Activated naive CD8-positive, alpha-beta T cell (primary cell): ENCODE measurements around the gene ZNF587B.
"Not testable (repeated sequence)": the region's sequence is repeated elsewhere in the genome, so short reads cannot be mapped to it uniquely, and the experiment has no call there.

Source experiments
- H3K27ac Mint-ChIP-seq: one replicate; pipeline ENCODE4 v1.8.0; 2021; ENCODE audit warnings: mixed read lengths
- H3K27me3 Mint-ChIP-seq: one replicate; pipeline ENCODE4 v1.8.0; 2021; ENCODE audit warnings: mixed read lengths
- H3K36me3 Mint-ChIP-seq: one replicate; pipeline ENCODE4 v1.8.0; 2021; ENCODE audit warnings: mixed read lengths
- H3K4me1 Mint-ChIP-seq: one replicate; pipeline ENCODE4 v1.8.0; 2021; ENCODE audit warnings: low read depth, mixed read lengths
- H3K4me3 Mint-ChIP-seq: one replicate; pipeline ENCODE4 v1.8.0; 2021; ENCODE audit warnings: mild to moderate bottlenecking, mixed read lengths
- H3K9me3 Mint-ChIP-seq: one replicate; pipeline ENCODE4 v1.8.0; 2021; ENCODE audit warnings: low read depth, mixed read lengths

ZNF587B gene

GRCh38 chr19:57873883-57874799, 44.0 kb downstream of the ZNF587B start:
- not testable (repeated sequence) for H3K27me3 Mint-ChIP-seq, H3K4me3 Mint-ChIP-seq, H3K27ac Mint-ChIP-seq, H3K4me1 Mint-ChIP-seq
- Mint-ChIP-seq H3K9me3 (peaks cover 23% of the 10 kb centered on the region), H3K36me3 (peaks cover 45% of the 10 kb centered on the region)

DNA sequence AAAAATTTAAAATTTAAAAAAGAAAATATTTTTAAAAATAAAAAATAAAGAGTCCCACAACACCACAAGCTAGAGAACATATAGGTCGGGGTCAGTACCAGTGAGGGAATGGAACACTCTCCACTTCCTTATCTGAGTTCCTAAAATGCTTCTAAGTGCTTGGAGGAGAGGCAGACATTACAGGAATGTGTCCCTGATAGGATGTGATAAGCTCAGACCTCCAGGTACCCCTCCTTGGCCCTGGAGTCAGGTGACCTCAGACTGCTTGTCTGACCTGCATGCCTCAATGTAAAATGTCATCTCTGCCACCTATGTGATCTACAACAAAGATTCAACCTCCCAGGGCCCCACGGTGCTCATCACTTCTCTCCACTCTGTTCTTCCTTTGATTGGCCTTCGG, 55.9 kb downstream of the ZNF587B start:
- Mint-ChIP-seq H3K27ac (no peak overlapping the region), H3K9me3 (peaks cover 14% of the 10 kb centered on the region), H3K4me3 (peak overlapping the region; percentile 59), H3K4me1 (peaks cover 21% of the 10 kb centered on the region), H3K36me3 (peaks cover 41% of the 10 kb centered on the region), H3K27me3 (no peaks in the 10 kb centered on the region)

- Mint-ChIP-seq H3K9me3 (peaks cover 14% of the 10 kb centered on the region), H3K4me1 (peaks cover 21% of the 10 kb centered on the region), H3K36me3 (peaks cover 43% of the 10 kb centered on the region), H3K27me3 (no peaks in the 10 kb centered on the region), H3K27ac (peak overlapping the region; percentile 87), H3K4me3 (peak overlapping the region; percentile 95)
Observed at GRCh38 chr19:57887195-57887941, 57.3 kb downstream of the ZNF587B start.

GRCh38 chr19:57888107-57888559, 58.0 kb downstream of the ZNF587B start:
- peaks cover 14% of the 10 kb centered on the region for H3K9me3 Mint-ChIP-seq

GRCh38 chr19:57888560-57889231, 58.6 kb downstream of the ZNF587B start, which contains the start of gene ZNF814:
Gene ZNF814, minus strand, starts transcription at chr19:57889037. Its CDS starts 235 bp downstream, at chr19:57888802.
- Mint-ChIP-seq H3K27ac (peak within 1 kb of the TSS; percentile 87), H3K36me3 (peaks cover 38% of the 10 kb centered on the region), H3K27me3 (no peaks in the 10 kb centered on the region), H3K4me3 (peak within 1 kb of the TSS; percentile 95), H3K4me1 (peaks cover 21% of the 10 kb centered on the region), H3K9me3 (peaks cover 14% of the 10 kb centered on the region)

More at GRCh38 chr19:57888107-57888559, 58.0 kb downstream of the ZNF587B start:
- Mint-ChIP-seq H3K27ac (peak overlapping the region; percentile 87), H3K27me3 (no peaks in the 10 kb centered on the region), H3K36me3 (peaks cover 38% of the 10 kb centered on the region), H3K4me3 (peak overlapping the region; percentile 95), H3K4me1 (peaks cover 21% of the 10 kb centered on the region)

- not testable (repeated sequence) for H3K4me3 Mint-ChIP-seq, H3K27ac Mint-ChIP-seq
- H3K9me3 Mint-ChIP-seq = peaks cover 14% of the 10 kb centered on the region
Observed at GRCh38 chr19:57890706-57891105, 60.6 kb downstream of the ZNF587B start.

More at GRCh38 chr19:57890706-57891105, 60.6 kb downstream of the ZNF587B start:
- peaks cover 26% of the 10 kb centered on the region for H3K36me3 Mint-ChIP-seq
- not testable (repeated sequence) for H3K27me3 Mint-ChIP-seq
- peaks cover 21% of the 10 kb centered on the region for H3K4me1 Mint-ChIP-seq
